H9 (cell line): ENCODE results near the gene DTNA. TPM values are rescaled to one million over a fixed set of nuclear protein-coding genes. Genes with fewer than 3 reads are reported as not detected.

Experiments
- DNase-seq: peaks from one replicate; pipeline ENCODE4 v3.0.0-alpha.2; 2017
- H2AFZ ChIP-seq: one replicate; pipeline ENCODE4 v1.6.1; 2013; ENCODE audit warnings: mild to moderate bottlenecking, low read length, control low read depth, moderate library complexity
- H2AK5ac ChIP-seq: 2 replicates; pipeline ENCODE4 v1.6.1; 2013; ENCODE audit warnings: low read length, control low read depth, mixed read lengths; ENCODE audit not compliant: insufficient read length
- H2BK120ac ChIP-seq: one replicate; pipeline ENCODE4 v1.6.1; 2013; ENCODE audit warnings: low read depth, mild to moderate bottlenecking, low read length, control low read depth, inconsistent platforms; ENCODE audit not compliant: poor library complexity, severe bottlenecking
- H2BK12ac ChIP-seq: 2 replicates; pipeline ENCODE4 v1.6.1; 2013; ENCODE audit warnings: low read length, control low read depth, mixed read lengths, low read depth; ENCODE audit not compliant: insufficient read length
- H2BK15ac ChIP-seq: 2 replicates; pipeline ENCODE4 v1.6.1; 2013; ENCODE audit warnings: low read depth, low read length, control low read depth
- H2BK20ac ChIP-seq: one replicate; pipeline ENCODE4 v1.6.1; 2013; ENCODE audit warnings: low read depth, mild to moderate bottlenecking, low read length, control low read depth, inconsistent platforms; ENCODE audit not compliant: poor library complexity, severe bottlenecking
- H2BK5ac ChIP-seq: 2 replicates; pipeline ENCODE4 v1.6.1; 2013; ENCODE audit warnings: low read length, control low read depth, mixed read lengths; ENCODE audit not compliant: insufficient read length
- H3K14ac ChIP-seq: 2 replicates; pipeline ENCODE4 v1.6.1; 2013; ENCODE audit warnings: low read length, control low read depth; ENCODE audit not compliant: insufficient read depth
- H3K18ac ChIP-seq: 2 replicates; pipeline ENCODE4 v1.6.1; 2013; ENCODE audit warnings: low read depth, mild to moderate bottlenecking, mixed read lengths, low read length, control low read depth; ENCODE audit not compliant: insufficient read length
- H3K23ac ChIP-seq: 2 replicates; pipeline ENCODE4 v1.6.1; 2013; ENCODE audit warnings: low read length, control low read depth, mixed read lengths, low read depth; ENCODE audit not compliant: insufficient read length
- H3K23me2 ChIP-seq: 2 replicates; pipeline ENCODE4 v1.6.1; 2013; ENCODE audit warnings: low read depth, mild to moderate bottlenecking, mixed read lengths, low read length, control low read depth; ENCODE audit not compliant: insufficient read length, poor library complexity, severe bottlenecking
- H3K27ac ChIP-seq: 2 replicates; pipeline ENCODE4 v1.5.1; 2013; ENCODE audit warnings: low read length, control low read depth, mixed read lengths, low read depth; ENCODE audit not compliant: insufficient read length
- H3K27me3 ChIP-seq: 2 replicates; pipeline ENCODE4 v1.6.1; 2013; ENCODE audit warnings: low read length, control low read depth, inconsistent platforms; ENCODE audit not compliant: insufficient read depth
- H3K4ac ChIP-seq: 2 replicates; pipeline ENCODE4 v1.6.1; 2013; ENCODE audit warnings: low read depth, mild to moderate bottlenecking, control low read depth, inconsistent platforms, low read length, moderate library complexity
- H3K4me1 ChIP-seq: 2 replicates; pipeline ENCODE4 v1.6.1; 2013; ENCODE audit warnings: low read length, control low read depth, inconsistent platforms; ENCODE audit not compliant: insufficient read depth
- H3K4me2 ChIP-seq: 2 replicates; pipeline ENCODE4 v1.6.1; 2013; ENCODE audit warnings: low read length, control low read depth, mixed read lengths; ENCODE audit not compliant: insufficient read length, insufficient read depth
- H3K56ac ChIP-seq: 2 replicates; pipeline ENCODE4 v1.6.1; 2013; ENCODE audit warnings: low read depth, mild to moderate bottlenecking, mixed read lengths, low read length, control low read depth; ENCODE audit not compliant: insufficient read length
- H3K79me1 ChIP-seq: 2 replicates; pipeline ENCODE4 v1.6.1; 2013; ENCODE audit warnings: low read depth, mild to moderate bottlenecking, moderate library complexity, low read length, control low read depth, inconsistent platforms; ENCODE audit not compliant: insufficient read depth, poor library complexity, severe bottlenecking
- H3K79me2 ChIP-seq: 2 replicates; pipeline ENCODE4 v1.6.1; 2013; ENCODE audit warnings: low read length, control low read depth, inconsistent platforms; ENCODE audit not compliant: insufficient read depth
- H3K9ac ChIP-seq: 2 replicates; pipeline ENCODE4 v1.6.1; 2013; ENCODE audit warnings: low read length, control low read depth, mixed read lengths; ENCODE audit not compliant: insufficient read length; ENCODE audit errors: extremely low read depth
- H3K9me3 ChIP-seq: one replicate; pipeline ENCODE4 v1.6.1; 2013; ENCODE audit warnings: low read depth, low read length, inconsistent platforms; ENCODE audit not compliant: control insufficient read depth
- H3T11ph ChIP-seq: one replicate; pipeline ENCODE4 v1.6.1; 2013; ENCODE audit warnings: mild to moderate bottlenecking, low read length, control low read depth, inconsistent platforms
- H4K20me1 ChIP-seq: one replicate; pipeline ENCODE4 v1.6.1; 2013; ENCODE audit not compliant: control insufficient read depth, insufficient read length, insufficient read depth
- H4K5ac ChIP-seq: 2 replicates; pipeline ENCODE4 v1.6.1; 2013; ENCODE audit warnings: low read depth, mild to moderate bottlenecking, mixed read lengths, low read length, control low read depth; ENCODE audit not compliant: insufficient read length
- H4K8ac ChIP-seq: replicated peaks from 2 replicates; pipeline ENCODE4 v1.6.1; 2013; ENCODE audit warnings: low read length, control low read depth, mixed read lengths, low read depth; ENCODE audit not compliant: insufficient read length
- H4K91ac ChIP-seq: 2 replicates; pipeline ENCODE4 v1.6.1; 2013; ENCODE audit warnings: low read depth, mild to moderate bottlenecking, moderate library complexity, mixed read lengths, low read length, control low read depth; ENCODE audit not compliant: insufficient read length
- H3K27ac Mint-ChIP-seq, 3 experiments: 2 replicates in 2 of 3; 3 replicates in 1 of 3; pipeline ENCODE4 v1.8.0; 2020 to 2021; ENCODE audit warnings: mixed read lengths in 3 of 3, mild to moderate bottlenecking in 1 of 3, moderate library complexity in 1 of 3
- H3K27me3 Mint-ChIP-seq: 2 replicates; pipeline ENCODE4 v1.8.0; 2021; ENCODE audit warnings: low read depth, mild to moderate bottlenecking, moderate library complexity, mixed read lengths
- H3K36me3 Mint-ChIP-seq, 3 experiments: 2 replicates in 2 of 3; 3 replicates in 1 of 3; pipeline ENCODE4 v1.8.0; 2020 to 2021; ENCODE audit warnings: low read depth in 3 of 3, mixed read lengths in 3 of 3; ENCODE audit not compliant: insufficient read depth in 1 of 3
- H3K4me1 Mint-ChIP-seq, 2 experiments: 2 replicates each; pipeline ENCODE4 v1.8.0; 2020; ENCODE audit warnings: mixed read lengths in 2 of 2
- H3K4me3 Mint-ChIP-seq, 2 experiments: 2 replicates in 1 of 2; 3 replicates in 1 of 2; pipeline ENCODE4 v1.8.0; 2020 to 2021; ENCODE audit warnings: mild to moderate bottlenecking in 2 of 2, mixed read lengths in 2 of 2, moderate library complexity in 1 of 2
- H3K9me3 Mint-ChIP-seq, 2 experiments: 2 replicates in 1 of 2; 3 replicates in 1 of 2; pipeline ENCODE4 v1.8.0; 2020; ENCODE audit warnings: mild to moderate bottlenecking in 2 of 2, mixed read lengths in 2 of 2, moderate library complexity in 1 of 2
- WGBS: extraction: QIAGEN DNeasy Blood & Tissue Kit; methylation state at CpG from one replicate; pipeline ENCODE4 v1.1.7; 2013; ENCODE audit warnings: missing lambda C conversion rate, low lambda C conversion rate, mixed read lengths; ENCODE audit not compliant: insufficient read length; ENCODE audit errors: extremely low coverage; 5-methylcytosine and 5-hydroxymethylcytosine counted together
- total RNA-seq: library from RNA; stranded (reverse); gene quantifications from 2 replicates; pipeline ENCODE4 v1.2.1, GENCODE V29; 2021
- TF ChIP-seq, protein P1 (sequence below): fragments of 200-600 bp; sonication (generic); conservative IDR thresholded peaks from 3 replicates; pipeline ENCODE4 v1.8.0; 2021; ENCODE audit warnings: antibody characterized with exemption, mild to moderate bottlenecking

DTNA gene
- total RNA-seq, 1 experiment from 2014 or later = 25.5 TPM

DNA sequence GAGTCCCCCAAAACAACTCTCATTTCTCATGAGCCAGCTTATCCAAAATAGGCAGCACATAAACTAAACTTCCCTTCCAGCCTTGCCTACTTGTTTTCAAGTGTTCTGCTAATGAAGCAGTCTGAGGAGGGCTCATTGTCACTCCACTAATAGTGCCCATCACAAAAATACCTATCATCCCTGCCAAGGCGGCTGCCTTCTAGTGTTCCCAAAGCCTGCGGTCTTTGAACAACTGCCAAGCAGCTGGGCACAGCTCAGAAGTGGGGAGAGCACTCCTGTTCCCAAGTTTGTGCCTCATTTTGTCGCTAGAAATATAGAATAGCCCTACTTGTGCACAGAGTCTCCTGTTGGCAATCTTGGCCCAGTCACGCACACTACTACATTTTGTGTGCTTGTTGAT is 50.3 kb downstream of the DTNA start:
- H4K91ac ChIP-seq = no peak overlapping the region
- H3K9me3 Mint-ChIP-seq = peaks cover 4 to 9% of the 10 kb centered on the region in 2 experiments
- no peak overlapping the region for H3K4me2 ChIP-seq
- H3K27me3 Mint-ChIP-seq = no peaks in the 10 kb centered on the region
- H3K4ac ChIP-seq = no peak overlapping the region
- no peak overlapping the region for H2BK5ac ChIP-seq
- TF ChIP-seq, protein P1, sequence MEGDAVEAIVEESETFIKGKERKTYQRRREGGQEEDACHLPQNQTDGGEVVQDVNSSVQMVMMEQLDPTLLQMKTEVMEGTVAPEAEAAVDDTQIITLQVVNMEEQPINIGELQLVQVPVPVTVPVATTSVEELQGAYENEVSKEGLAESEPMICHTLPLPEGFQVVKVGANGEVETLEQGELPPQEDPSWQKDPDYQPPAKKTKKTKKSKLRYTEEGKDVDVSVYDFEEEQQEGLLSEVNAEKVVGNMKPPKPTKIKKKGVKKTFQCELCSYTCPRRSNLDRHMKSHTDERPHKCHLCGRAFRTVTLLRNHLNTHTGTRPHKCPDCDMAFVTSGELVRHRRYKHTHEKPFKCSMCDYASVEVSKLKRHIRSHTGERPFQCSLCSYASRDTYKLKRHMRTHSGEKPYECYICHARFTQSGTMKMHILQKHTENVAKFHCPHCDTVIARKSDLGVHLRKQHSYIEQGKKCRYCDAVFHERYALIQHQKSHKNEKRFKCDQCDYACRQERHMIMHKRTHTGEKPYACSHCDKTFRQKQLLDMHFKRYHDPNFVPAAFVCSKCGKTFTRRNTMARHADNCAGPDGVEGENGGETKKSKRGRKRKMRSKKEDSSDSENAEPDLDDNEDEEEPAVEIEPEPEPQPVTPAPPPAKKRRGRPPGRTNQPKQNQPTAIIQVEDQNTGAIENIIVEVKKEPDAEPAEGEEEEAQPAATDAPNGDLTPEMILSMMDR = no peak
- H3K27ac Mint-ChIP-seq = no peak overlapping the region; a peak in 1 of 7 replicates
- no peaks in the 10 kb centered on the region for H3K79me1 ChIP-seq
- no peak overlapping the region for H3T11ph ChIP-seq
- no peak overlapping the region for H4K5ac ChIP-seq
- 0 out of 2 replicates have a peak, but pooled peaks cover 2% of the 10 kb centered on the region for H3K4me1 ChIP-seq
- no peak overlapping the region for H3K23ac ChIP-seq
- no peak overlapping the region for H3K14ac ChIP-seq
- no peaks in the 10 kb centered on the region for H4K20me1 ChIP-seq
- WGBS = no CpG with 5 or more reads among the region's 4 CpGs
- no peak overlapping the region for H3K27ac ChIP-seq
- no peak overlapping the region for H3K18ac ChIP-seq
- H2BK20ac ChIP-seq = no peak overlapping the region
- H3K9me3 ChIP-seq = no peaks in the 10 kb centered on the region
- no peak overlapping the region for H3K9ac ChIP-seq
- no peak overlapping the region for H2BK15ac ChIP-seq
- no peaks in the 10 kb centered on the region for H3K27me3 ChIP-seq
- H3K36me3 Mint-ChIP-seq = peaks cover 5 to 9% (median 6%) of the 10 kb centered on the region in 3 experiments
- H2AFZ ChIP-seq = no peak overlapping the region
- no peak overlapping the region for H3K56ac ChIP-seq
- H2BK12ac ChIP-seq = no peak overlapping the region
- no peak overlapping the region for H2AK5ac ChIP-seq
- H3K23me2 ChIP-seq = no peaks in the 10 kb centered on the region
- no peak overlapping the region for H2BK120ac ChIP-seq
- H3K4me3 Mint-ChIP-seq = no peak overlapping the region
- no peaks in the 10 kb centered on the region for H3K79me2 ChIP-seq
- no peak overlapping the region for H4K8ac ChIP-seq
- H3K4me1 Mint-ChIP-seq = peaks cover 14 to 18% of the 10 kb centered on the region in 2 experiments
- DNase-seq = no peak
